IMR-90 (cell line): Measurements from ENCODE around the gene APCDD1L. TPM values are rescaled to one million over a fixed set of nuclear protein-coding genes. Genes with fewer than 3 reads are reported as not detected.

Experiments used
- ATAC-seq: fragments of 200-7000 bp; cut with Tn5 transposase; 2 replicates; pipeline ENCODE4 v1.9.1; 2020; ENCODE audit warnings: low read depth, mild to moderate bottlenecking, moderate library complexity
- BruUV-seq: library from RNA; stranded (reverse); fragments of 400-500 nt; replicated peaks from 2 replicates; lab custom pipeline; 2021; lab: Mats Ljungman, UMichigan
- CTCF ChIA-PET: fragments of 300-600 bp; formaldehyde crosslinking; extraction: SDS; loops from one replicate; lab custom pipeline; 2021; ENCODE audit warnings: antibody characterized with exemption; lab: Yijun Ruan, JAX
- POLR2A ChIA-PET: fragments of 300-600 bp; sonication (Branson Sonifier 250); formaldehyde crosslinking; loops from one replicate; lab custom pipeline; 2022; ENCODE audit warnings: antibody characterized with exemption; ENCODE audit not compliant: unreplicated experiment; lab: Charles Lee
- DNase-seq: peaks from one replicate; pipeline ENCODE4 v3.0.0; 2013
- H2AFZ ChIP-seq: replicated peaks from 2 replicates; pipeline ENCODE3; 2013; ENCODE audit warnings: low read length, mild to moderate bottlenecking; ENCODE audit not compliant: poor library complexity
- H2AK5ac ChIP-seq: 2 replicates; pipeline ENCODE4 v1.6.1; 2013; ENCODE audit warnings: low read depth, low read length, inconsistent platforms
- H2AK9ac ChIP-seq: replicated peaks from 2 replicates; pipeline ENCODE3; 2013; ENCODE audit warnings: mild to moderate bottlenecking, low read depth, low read length, moderate library complexity; ENCODE audit not compliant: poor library complexity
- H2BK120ac ChIP-seq: 2 replicates; pipeline ENCODE4 v1.6.1; 2013; ENCODE audit warnings: low read depth, low read length, inconsistent platforms
- H2BK15ac ChIP-seq: 3 replicates; pipeline ENCODE4 v1.6.1; 2013; ENCODE audit warnings: low read depth, low read length, inconsistent platforms
- H2BK20ac ChIP-seq: 2 replicates; pipeline ENCODE4 v1.6.1; 2013; ENCODE audit warnings: low read depth, mild to moderate bottlenecking, inconsistent platforms, low read length, moderate library complexity
- H2BK5ac ChIP-seq: 2 replicates; pipeline ENCODE4 v1.6.1; 2013; ENCODE audit warnings: mild to moderate bottlenecking, low read depth, low read length, inconsistent platforms; ENCODE audit not compliant: poor library complexity, severe bottlenecking
- H3K14ac ChIP-seq: replicated peaks from 2 replicates; pipeline ENCODE4 v1.6.1; 2013; ENCODE audit warnings: low read depth, low read length, inconsistent platforms
- H3K18ac ChIP-seq: 2 replicates; pipeline ENCODE4 v1.6.1; 2013; ENCODE audit warnings: low read depth, low read length, control low read depth
- H3K23ac ChIP-seq: 2 replicates; pipeline ENCODE4 v1.6.1; 2013; ENCODE audit warnings: low read depth, low read length, inconsistent platforms
- H3K27ac ChIP-seq: 2 replicates; pipeline ENCODE4 v1.5.1; 2013; ENCODE audit warnings: mild to moderate bottlenecking, control low read depth, low read length; ENCODE audit not compliant: insufficient read depth
- H3K27me3 ChIP-seq: 2 replicates; pipeline ENCODE4 v1.6.1; 2013; ENCODE audit warnings: low read length; ENCODE audit not compliant: control insufficient read depth, insufficient read depth
- H3K36me3 ChIP-seq: 2 replicates; pipeline ENCODE4 v1.6.1; 2013; ENCODE audit warnings: low read length, mixed read lengths; ENCODE audit not compliant: control insufficient read depth, insufficient read depth
- H3K4ac ChIP-seq: 2 replicates; pipeline ENCODE4 v1.6.1; 2013; ENCODE audit warnings: low read depth, low read length, inconsistent platforms
- H3K4me1 ChIP-seq: 2 replicates; pipeline ENCODE4 v1.6.1; 2013; ENCODE audit warnings: low read length, mixed read lengths; ENCODE audit not compliant: control insufficient read depth, insufficient read depth
- H3K4me2 ChIP-seq: 2 replicates; pipeline ENCODE4 v1.6.1; 2013; ENCODE audit warnings: low read depth, mild to moderate bottlenecking, control low read depth, low read length, moderate library complexity
- H3K4me3 ChIP-seq: 2 replicates; pipeline ENCODE4 v1.5.1; 2013; ENCODE audit warnings: low read depth, mild to moderate bottlenecking, control low read depth, low read length, moderate library complexity; ENCODE audit not compliant: insufficient read depth
- H3K56ac ChIP-seq: 2 replicates; pipeline ENCODE4 v1.6.1; 2013; ENCODE audit warnings: low read length, inconsistent platforms; ENCODE audit not compliant: insufficient read depth; ENCODE audit errors: extremely low read depth
- H3K79me1 ChIP-seq, 2 experiments: 2 replicates each; pipeline ENCODE4 v1.6.1; 2013; ENCODE audit warnings: low read length in 2 of 2, inconsistent platforms in 1 of 2, low read depth in 1 of 2
- H3K9ac ChIP-seq: 2 replicates; pipeline ENCODE4 v1.6.1; 2013; ENCODE audit warnings: low read depth, low read length, control low read depth
- H3K9me1 ChIP-seq: 2 replicates; pipeline ENCODE4 v1.6.1; 2013; ENCODE audit warnings: low read length, inconsistent platforms; ENCODE audit not compliant: insufficient read depth
- H3K9me3 ChIP-seq: 2 replicates; pipeline ENCODE4 v1.6.1; 2013; ENCODE audit warnings: low read length; ENCODE audit not compliant: control insufficient read depth, insufficient read depth
- H4K20me1 ChIP-seq: 2 replicates; pipeline ENCODE4 v1.6.1; 2013; ENCODE audit warnings: low read length, inconsistent platforms; ENCODE audit not compliant: insufficient read depth
- H4K5ac ChIP-seq: 2 replicates; pipeline ENCODE4 v1.6.1; 2013; ENCODE audit warnings: mild to moderate bottlenecking, low read depth, low read length, control low read depth
- H4K8ac ChIP-seq, 2 experiments: 2 replicates each; pipeline ENCODE4 v1.6.1; 2013; ENCODE audit warnings: low read depth in 2 of 2, low read length in 2 of 2, control low read depth in 1 of 2, inconsistent platforms in 1 of 2
- H4K91ac ChIP-seq: 2 replicates; pipeline ENCODE4 v1.6.1; 2013; ENCODE audit warnings: low read depth, low read length, inconsistent platforms; ENCODE audit not compliant: insufficient read depth
- CTCF ChIP-seq: conservative IDR thresholded peaks from 2 replicates; pipeline ENCODE4 v1.5.1; 2012; ENCODE audit warnings: mild to moderate bottlenecking, low read depth, low read length, improper control_type of control experiment
- MAFK ChIP-seq: IDR thresholded peaks from 2 replicates; pipeline ENCODE4 v1.6.1; 2012; ENCODE audit warnings: low read depth, low read length, improper control_type of control experiment
- NFE2L2 ChIP-seq: fragments of 150-350 bp; IDR thresholded peaks from 2 replicates; pipeline ENCODE4 v1.6.1; 2016; ENCODE audit warnings: low read depth, mild to moderate bottlenecking, low read length
- POLR2A ChIP-seq: IDR thresholded peaks from 2 replicates; pipeline ENCODE4 v1.6.1; 2012; ENCODE audit warnings: mild to moderate bottlenecking, low read depth, low read length
- RAD21 ChIP-seq: IDR thresholded peaks from 2 replicates; pipeline ENCODE4 v1.6.1; 2012; ENCODE audit warnings: low read length, improper control_type of control experiment
- SMC3 ChIP-seq: fragments of 150-350 bp; IDR thresholded peaks from 2 replicates; pipeline ENCODE4 v1.6.1; 2016; ENCODE audit warnings: low read depth, mild to moderate bottlenecking, antibody characterized with exemption, low read length, moderate library complexity
- WGBS, 2 experiments: methylation state at CpG; one replicate each; pipeline versions ENCODE4 v1.1.5 to v1.1.7; 2013; ENCODE audit warnings: missing lambda C conversion rate in 2 of 2; ENCODE audit not compliant: insufficient read length in 1 of 2; ENCODE audit errors: extremely low coverage in 2 of 2; 5-methylcytosine and 5-hydroxymethylcytosine counted together
- dilution Hi-C: fragments of 300-500 bp; cut with HindIII; formaldehyde crosslinking; loops from one replicate; pipeline ENCODE4 v1.14.3; 2018; ENCODE audit warnings: low sequenced_read_pairs; ENCODE audit not compliant: unreplicated experiment
- in situ Hi-C: fragments of 300-500 bp; cut with MboI; formaldehyde crosslinking; loops from 3 replicates; pipeline ENCODE4 v1.14.3; 2019; ENCODE audit warnings: low sequenced_read_pairs, inconsistent platforms, mixed read lengths
- intact Hi-C: fragments of 100-400 bp; cut with micrococcal nuclease; formaldehyde crosslinking; loops from 2 replicates; pipeline ENCODE4 v1.10.0; 2022
- polyA plus RNA-seq, 3 experiments: library from polyadenylated mRNA; depleted of rRNA; stranded (reverse); fragments of >200 nt; gene quantifications; 2 replicates each; pipeline ENCODE4 v1.2.3, GENCODE V29; 2012; ENCODE audit warnings: low replicate concordance in 1 of 3
- total RNA-seq: library from RNA; depleted of rRNA; stranded (reverse); fragments of >200 nt; gene quantifications from 2 replicates; pipeline ENCODE4 v1.2.3, GENCODE V29; 2012

The APCDD1L gene
- total and polyA plus RNA-seq, 2 of the 4 experiments (the other 2 are of a cell fraction): 2.5 to 18.3 TPM

DNA sequence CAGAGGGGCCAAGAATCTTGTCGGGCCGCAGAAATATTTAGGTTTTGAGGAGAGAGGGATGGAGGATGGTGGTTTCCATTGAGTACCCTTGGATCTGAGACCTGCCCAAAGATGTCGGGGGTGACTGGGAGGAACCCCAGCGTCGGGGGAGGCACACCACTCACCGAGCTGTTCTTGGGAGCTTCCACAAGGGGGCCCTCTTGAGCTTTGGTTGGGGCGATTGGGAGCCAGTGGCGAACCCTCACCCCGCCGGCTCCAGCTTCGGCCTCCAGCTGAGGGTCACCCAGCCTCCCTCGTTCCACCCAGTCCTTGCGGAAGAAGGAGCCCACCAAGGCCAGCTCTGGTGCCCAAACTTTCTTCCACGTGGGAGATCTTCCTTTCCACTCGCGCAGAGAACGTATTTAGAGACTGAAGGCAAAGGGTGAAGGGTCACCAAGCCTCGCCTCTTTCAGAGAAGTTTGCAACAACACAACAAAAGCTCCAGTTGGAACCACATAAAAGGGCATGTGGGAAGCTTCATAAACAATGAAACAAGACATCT lies 33.6 kb downstream of the APCDD1L start:
- H4K5ac ChIP-seq: no peak overlapping the region
- CTCF ChIA-PET: interaction anchor here (0.5 to 2.0 kb wide), 9 partner anchors 9 to 357 kb away, joined by 3 to 7 read pairs (median 4); no protein-coding TSS in a partner anchor
- DNase-seq (no peak), ATAC-seq (peak; percentile 56)
- dilution Hi-C loops (no loop called here), intact Hi-C loops (loop anchor here (5.0 kb wide), 2 partner anchors 171 to 211 kb away; partner anchors contain the start of genes NPEPL1 and STX16), in situ Hi-C loops (no loop called here)
- H2BK5ac ChIP-seq: no peak overlapping the region
- H2BK20ac ChIP-seq: no peak overlapping the region; the same call in 1 of the 2 replicates
- H3K79me1 ChIP-seq: no peaks in the 10 kb centered on the region
- no peak overlapping the region for H2AK5ac ChIP-seq
- no peak overlapping the region for H3K4me2 ChIP-seq
- H3K14ac ChIP-seq: no peak overlapping the region
- H2BK120ac ChIP-seq: no peak overlapping the region
- H3K56ac ChIP-seq: no peak overlapping the region
- peak overlapping the region; percentile 43; the same call in 1 of the 2 replicates for H4K91ac ChIP-seq
- H3K4me3 ChIP-seq: no peak overlapping the region
- no peak overlapping the region for H3K23ac ChIP-seq
- H3K27ac ChIP-seq: no peak overlapping the region
- H4K8ac ChIP-seq: peak overlapping the region in 1 of 2 experiments; percentile 60; a peak in 1 of 4 replicates
- POLR2A ChIA-PET: no interaction called here
- H3K9me1 ChIP-seq: no peaks in the 10 kb centered on the region
- no peaks in the 10 kb centered on the region for H3K4me1 ChIP-seq
- no peaks in the 10 kb centered on the region for H3K27me3 ChIP-seq
- H2AK9ac ChIP-seq: peak overlapping the region; percentile 33
- no peak overlapping the region for H2BK15ac ChIP-seq
- H2AFZ ChIP-seq: peak overlapping the region; percentile 78
- H3K9me3 ChIP-seq: peaks cover 10% of the 10 kb centered on the region
- no peak overlapping the region for H3K4ac ChIP-seq
- no peak overlapping the region for H3K9ac ChIP-seq
- 15% methylated on average over 5 of the region's 18 CpGs; no CpG with 5 or more reads in 1 of the 2 experiments for WGBS, 2 experiments
- TF ChIP-seq POLR2A: no peak
- TF ChIP-seq CTCF: peak; percentile 55
- peak; percentile 79 for TF ChIP-seq RAD21
- no peak for TF ChIP-seq MAFK
- peak; percentile 70 for TF ChIP-seq SMC3
- no peak for TF ChIP-seq NFE2L2
- H3K36me3 ChIP-seq: no peaks in the 10 kb centered on the region
- BruUV-seq: no TSS peak
- H3K18ac ChIP-seq: no peak overlapping the region
- H4K20me1 ChIP-seq: no peaks in the 10 kb centered on the region; the same call in 1 of the 2 replicates
